Fibroblast of pulmonary artery (primary cell): ENCODE measurements around the gene SPATA31E1.
A peak's percentile ranks its signal among the peaks of the same experiment; 100 is the strongest.

Source experiments
- DNase-seq: peaks from one replicate; pipeline ENCODE4 v3.0.0-alpha.2; 2010; ENCODE audit warnings: low read depth
- H3K4me3 ChIP-seq: replicated peaks from 2 replicates; pipeline ENCODE4 v1.5.1; 2011; ENCODE audit warnings: low read depth, mild to moderate bottlenecking, control low read depth, low read length, moderate library complexity
- CTCF ChIP-seq: IDR thresholded peaks from 2 replicates; pipeline ENCODE4 v1.5.1; 2011; ENCODE audit warnings: mild to moderate bottlenecking, control low read depth, low read length, inconsistent platforms; ENCODE audit errors: missing control alignments

Gene SPATA31E1

GRCh38 chr9:87869082-87869481, 13.6 kb upstream of the SPATA31E1 start:
- no peak overlapping the region for H3K4me3 ChIP-seq
- DNase-seq = no peak
- no peak for TF ChIP-seq CTCF

- no peak for TF ChIP-seq CTCF
- no peak overlapping the region for H3K4me3 ChIP-seq
- DNase-seq = no peak
Observed at GRCh38 chr9:87871425-87872078, 11.1 kb upstream of the SPATA31E1 start.

- no peak for TF ChIP-seq CTCF
- DNase-seq = peak; percentile 16
- no peak overlapping the region for H3K4me3 ChIP-seq
Observed at GRCh38 chr9:87872079-87872624, 10.5 kb upstream of the SPATA31E1 start.

GRCh38 chr9:87873607-87874303, 8.9 kb upstream of the SPATA31E1 start:
- no peak for TF ChIP-seq CTCF
- DNase-seq = no peak
- no peak overlapping the region for H3K4me3 ChIP-seq

- DNase-seq = no peak
- no peak overlapping the region for H3K4me3 ChIP-seq
- TF ChIP-seq CTCF = no peak
Observed at GRCh38 chr9:87874304-87874623, 8.4 kb upstream of the SPATA31E1 start.

GRCh38 chr9:87875060-87875459, 7.6 kb upstream of the SPATA31E1 start:
- DNase-seq = no peak
- no peak for TF ChIP-seq CTCF
- H3K4me3 ChIP-seq = no peak overlapping the region
